ENCODE results near the gene MTA1. TPM values are rescaled to one million over a fixed set of nuclear protein-coding genes. Genes with fewer than 3 reads are reported as not detected.

Gene MTA1
- total RNA-seq, 1 donor from 2014 or later, result 201 TPM

DNA sequence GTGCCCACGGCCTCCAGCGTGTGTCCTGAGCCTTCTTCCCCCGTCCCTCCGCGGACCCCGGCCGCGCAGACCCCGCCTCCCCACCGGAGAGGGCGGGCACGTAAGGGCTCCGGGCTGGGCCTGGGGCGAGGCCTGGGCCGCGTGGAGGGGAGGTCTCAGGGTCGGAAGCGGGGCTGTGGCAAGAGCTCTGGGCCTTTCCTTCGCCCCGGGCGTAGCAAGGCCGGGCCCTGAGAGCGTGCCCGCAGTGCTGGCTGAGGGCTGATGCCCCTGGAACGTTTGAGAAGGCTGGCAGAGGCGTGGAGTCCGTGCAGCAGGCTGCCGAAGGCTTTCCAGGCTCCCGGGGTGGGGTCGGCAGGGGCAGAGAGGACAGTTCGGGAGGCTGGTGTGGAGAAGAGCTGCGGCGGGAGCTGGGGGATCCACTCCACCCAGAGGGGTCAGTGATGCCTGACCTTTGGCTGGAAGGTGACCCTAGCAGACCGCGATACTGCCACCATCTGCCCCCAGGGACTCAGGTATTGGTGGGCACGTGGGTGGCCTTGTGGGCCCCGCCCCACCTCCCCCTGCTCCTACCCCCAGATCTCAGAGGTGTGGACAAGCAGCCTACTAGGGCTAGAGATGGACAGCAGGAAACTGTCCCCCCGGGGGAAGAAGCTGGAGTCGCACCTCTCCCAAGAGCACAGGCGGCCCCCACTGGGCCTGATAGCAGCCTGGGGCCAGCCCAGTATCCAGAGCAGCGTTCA, 20.7 kb upstream of the MTA1 start:
- peak; percentile 55 for ATAC-seq
- intact Hi-C loops (cut with micrococcal nuclease), result no loop called here
- no peak for DNase-seq

DNA sequence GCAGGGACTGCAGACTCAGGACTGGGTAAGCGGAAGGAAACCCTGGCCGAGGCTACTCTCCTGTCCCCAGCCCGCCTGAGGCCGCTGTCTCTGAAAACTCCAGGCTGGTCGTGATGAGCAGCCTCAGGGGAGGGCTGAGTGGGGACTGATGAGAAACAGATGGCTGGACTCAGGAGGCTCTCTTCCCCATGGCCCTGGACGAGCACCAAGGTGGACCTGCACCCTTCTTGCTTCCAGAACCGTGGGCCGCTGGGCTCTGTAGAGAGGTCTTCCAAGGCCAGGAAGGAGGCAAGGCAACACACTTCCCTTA, 20.2 kb upstream of the MTA1 start:
- peak; percentile 2 for ATAC-seq
- intact Hi-C loops (cut with micrococcal nuclease), result no loop called here
- no peak for DNase-seq

DNA sequence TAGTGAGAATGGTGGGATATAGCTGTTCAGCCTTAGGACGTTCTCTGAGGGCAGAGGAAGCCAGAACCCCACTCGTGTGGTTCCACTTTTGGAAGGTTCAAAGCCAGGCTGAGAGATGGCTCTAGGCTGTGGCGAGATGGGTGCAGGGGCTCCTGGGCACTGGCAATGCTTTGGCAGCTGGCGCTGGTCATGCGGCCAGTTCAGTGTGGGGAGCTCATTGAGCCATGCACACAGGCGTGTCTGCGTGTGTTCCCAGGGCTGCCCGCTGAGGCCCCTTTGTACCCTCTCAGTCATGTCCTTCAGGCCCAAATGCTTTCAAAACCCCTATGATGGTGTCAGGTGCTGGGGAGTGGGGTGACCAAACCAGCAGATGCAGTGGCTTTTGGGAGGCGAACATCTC, 19.6 kb upstream of the MTA1 start:
- ATAC-seq (no peak), DNase-seq (no peak)
- intact Hi-C loops (cut with micrococcal nuclease), result no loop called here

DNA sequence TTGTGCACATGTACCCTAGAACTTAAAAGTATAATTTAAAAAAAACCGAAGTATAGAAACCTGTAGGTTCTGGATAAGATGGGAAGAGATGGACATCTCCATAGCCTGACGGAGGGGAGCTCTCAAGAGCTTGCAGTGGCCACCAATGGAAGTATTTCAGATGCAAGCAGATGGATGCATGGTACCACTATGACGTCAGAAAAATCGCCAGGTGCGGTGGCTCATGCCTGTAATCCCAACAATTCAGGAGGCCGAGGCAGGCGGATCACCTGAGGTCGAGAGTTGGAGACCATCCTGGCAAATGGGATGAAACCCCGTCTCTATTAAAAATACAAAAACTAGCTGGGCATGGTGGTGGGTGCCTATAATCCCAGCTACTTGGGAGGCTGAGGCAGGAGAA, 17.9 kb upstream of the MTA1 start:
- no peak for ATAC-seq
- intact Hi-C loops (cut with micrococcal nuclease), result no loop called here

DNA sequence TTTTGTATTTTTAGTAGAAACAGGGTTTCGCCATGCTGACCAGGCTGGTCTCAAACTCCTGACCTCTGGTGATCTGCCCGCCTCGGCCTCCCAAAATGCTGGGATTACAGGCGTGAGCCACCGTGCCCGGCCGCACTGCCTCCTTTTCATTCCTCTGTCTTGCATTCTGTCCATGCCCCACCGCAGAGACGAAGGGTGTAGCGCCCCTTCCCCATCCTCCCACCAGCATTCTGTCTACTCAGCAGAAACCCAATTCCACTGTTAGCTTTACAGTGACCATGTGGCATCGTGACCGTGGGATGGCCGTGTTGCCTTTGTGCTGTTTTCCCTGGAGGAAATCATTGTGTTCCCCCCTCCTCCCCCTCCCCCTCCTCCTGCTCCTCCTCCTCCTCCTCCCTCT, 11.0 kb upstream of the MTA1 start:
- DNase-seq (no peak), ATAC-seq (no peak)
- intact Hi-C loops (cut with micrococcal nuclease), result no loop called here

More for the DNA sequence above, 17.9 kb upstream of the MTA1 start:
- DNase-seq, result no peak

DNA sequence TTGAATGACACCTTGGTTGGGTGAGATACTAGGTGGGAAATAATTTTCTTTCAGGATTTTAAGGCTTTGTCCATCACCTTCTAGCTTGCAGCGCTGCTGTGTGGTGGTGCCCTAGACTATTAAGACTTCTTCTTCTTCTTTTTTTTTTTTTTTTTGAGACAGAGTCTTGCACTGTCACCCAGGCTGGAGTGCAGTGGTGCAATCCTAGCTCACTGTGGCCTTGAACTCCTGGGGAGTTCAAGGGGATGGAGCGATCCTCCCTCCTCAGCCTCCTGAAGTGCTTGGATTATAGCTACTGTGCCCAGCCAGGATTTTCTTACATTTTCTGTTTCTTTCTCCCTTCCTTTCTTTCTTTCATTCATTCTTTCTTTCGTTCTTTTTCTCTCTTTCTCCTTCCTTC, 10.3 kb upstream of the MTA1 start:
- DNase-seq, result no peak
- intact Hi-C loops (cut with micrococcal nuclease), result no loop called here
- ATAC-seq, result no peak

DNA sequence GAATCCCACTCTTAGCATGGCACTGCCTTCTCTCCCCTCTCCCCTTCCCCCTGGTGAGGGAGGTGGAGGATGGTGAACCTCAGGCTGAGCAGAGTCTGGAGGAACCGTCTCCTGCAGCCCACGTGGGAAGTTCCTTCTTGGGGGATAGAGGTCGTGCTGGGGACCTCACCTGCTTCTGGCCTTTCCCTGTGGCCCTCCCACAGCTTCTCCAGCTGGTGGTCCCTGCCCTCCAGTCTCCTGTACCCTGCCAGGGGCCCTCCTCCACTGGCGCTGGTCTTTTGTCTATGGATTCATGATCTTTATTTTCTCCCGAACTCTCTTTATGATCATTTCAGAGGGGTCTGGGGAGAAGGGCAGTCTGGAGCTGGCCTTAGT, 9.0 kb upstream of the MTA1 start:
- ATAC-seq (no peak), DNase-seq (no peak)
- intact Hi-C loops (cut with micrococcal nuclease), result no loop called here

DNA sequence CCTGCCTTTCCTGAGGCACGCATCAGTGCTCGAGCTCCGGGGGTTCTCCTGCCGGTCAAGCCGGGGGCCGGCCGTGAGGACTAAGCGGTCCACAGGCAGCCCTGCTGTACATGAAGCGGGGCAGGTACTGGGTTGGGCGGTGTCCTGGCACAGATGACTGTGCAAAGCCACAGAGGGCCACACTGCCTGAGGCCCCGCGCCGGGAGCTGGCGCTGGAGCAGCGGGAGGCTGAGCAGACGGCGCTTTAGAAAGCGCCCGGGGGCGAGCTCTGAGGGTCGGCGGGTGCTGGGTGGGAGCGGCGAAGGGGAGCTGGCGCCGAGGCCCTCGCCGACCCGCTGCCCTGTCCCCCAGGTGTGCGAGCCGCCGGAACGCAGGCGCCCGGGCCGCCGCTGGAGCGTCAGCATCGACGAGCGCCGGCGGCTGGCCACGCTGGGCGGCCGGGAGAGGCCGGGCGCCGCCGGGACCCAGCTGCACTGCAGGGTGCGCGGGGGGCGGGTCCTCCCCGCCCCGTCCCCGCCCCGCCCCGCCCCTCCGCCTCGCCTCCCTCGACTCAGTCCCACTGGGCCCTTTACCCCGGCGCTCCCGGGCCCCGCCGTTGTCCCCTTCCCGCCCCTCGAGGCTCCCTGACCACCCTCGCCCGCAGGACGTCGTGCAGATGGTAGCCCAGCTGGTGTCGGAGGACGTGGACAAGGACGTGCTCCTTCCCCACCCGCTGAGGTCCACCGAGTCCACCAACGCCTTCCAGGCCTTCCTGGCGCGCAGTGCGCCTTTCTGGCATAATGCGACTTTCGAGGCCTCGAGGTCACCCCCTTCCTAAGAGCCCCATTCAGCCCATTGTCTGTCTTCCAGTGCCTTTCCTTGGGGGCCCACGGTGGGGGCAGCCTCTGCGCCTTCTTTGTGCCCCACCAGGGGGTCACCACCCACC, 8.3 kb upstream of the MTA1 start:
- peak; percentile 75 for DNase-seq
- intact Hi-C loops (cut with micrococcal nuclease), result no loop called here
- peak; percentile 55 for ATAC-seq

DNA sequence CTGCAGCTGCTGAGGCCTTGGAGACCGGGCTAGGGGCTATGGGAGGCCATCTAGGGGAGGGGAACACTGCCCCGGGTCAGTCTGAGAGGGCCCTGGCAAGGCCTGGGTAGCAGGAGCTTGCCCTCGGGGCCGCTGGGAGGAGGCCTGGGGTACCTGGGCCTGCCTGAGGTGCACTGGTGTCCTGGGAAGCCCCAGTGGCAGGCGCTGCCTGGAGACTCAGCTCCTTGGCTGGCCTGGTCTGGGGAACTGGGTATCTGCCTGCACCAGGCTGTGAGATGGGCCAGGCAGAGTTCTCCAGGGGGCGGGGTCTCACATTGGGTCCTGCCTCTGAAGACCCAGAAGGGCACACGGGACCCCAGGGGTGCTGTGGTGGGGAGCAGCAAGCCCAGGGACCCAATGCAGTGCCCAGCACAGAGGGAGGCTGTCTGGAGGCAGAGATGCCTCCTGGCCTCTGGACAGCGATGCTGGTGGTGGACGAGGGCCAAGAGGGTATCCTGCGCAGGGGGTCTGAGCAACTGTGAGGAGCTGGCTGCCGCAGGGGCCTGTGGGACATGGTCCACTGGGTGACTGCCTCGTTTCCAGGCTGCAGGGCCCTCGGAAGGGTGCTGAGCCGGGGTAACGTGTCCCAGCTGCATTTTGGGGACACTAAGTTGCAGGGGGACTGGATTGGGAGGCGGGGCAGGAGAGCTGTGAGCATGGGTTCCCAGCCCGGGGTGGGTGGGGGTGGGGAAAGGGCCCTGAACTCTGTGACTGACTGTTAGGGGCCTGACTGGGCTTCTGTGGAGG, 7.4 kb upstream of the MTA1 start:
- DNase-seq (no peak), ATAC-seq (no peak)
- intact Hi-C loops (cut with micrococcal nuclease), result no loop called here

DNA sequence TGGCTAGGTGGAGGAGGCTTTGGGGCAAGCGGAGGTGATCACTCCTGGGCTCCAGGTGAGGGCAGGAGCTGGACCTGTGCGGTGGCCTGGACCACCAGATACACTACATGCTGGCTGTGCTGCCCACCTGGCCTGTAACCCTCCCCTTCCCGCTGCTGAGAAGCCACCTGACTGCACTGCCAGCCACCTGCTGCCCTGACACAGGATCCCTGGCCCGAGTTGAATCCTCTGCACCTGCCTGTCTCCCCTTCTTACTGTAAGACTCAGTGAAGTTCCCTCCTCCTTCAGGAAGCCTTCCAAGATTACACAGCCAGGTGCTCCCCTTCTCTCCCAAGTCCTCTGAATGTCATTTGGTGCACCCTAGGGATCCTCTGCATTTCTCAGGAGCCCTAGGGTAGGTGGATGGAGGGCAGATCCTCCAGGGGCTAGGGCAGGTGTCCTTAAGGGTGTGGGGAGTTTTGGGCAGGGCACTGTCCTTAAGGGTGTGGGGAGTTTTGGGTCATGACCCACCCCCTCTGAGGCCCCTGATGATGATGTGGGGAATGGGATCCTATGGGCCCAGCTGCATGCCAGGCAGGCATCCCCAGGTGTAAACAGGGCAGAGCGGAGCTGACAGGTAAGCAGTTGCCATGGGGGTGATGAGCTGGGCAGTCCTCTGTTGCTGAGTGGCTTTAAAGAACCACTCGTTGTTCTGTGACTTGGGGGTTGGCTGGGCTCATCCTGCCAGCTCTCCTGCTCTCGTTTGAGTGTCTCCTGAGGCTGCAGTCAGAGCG, 6.7 kb upstream of the MTA1 start:
- intact Hi-C loops (cut with micrococcal nuclease), result no loop called here
- ATAC-seq (no peak), DNase-seq (no peak)

DNA sequence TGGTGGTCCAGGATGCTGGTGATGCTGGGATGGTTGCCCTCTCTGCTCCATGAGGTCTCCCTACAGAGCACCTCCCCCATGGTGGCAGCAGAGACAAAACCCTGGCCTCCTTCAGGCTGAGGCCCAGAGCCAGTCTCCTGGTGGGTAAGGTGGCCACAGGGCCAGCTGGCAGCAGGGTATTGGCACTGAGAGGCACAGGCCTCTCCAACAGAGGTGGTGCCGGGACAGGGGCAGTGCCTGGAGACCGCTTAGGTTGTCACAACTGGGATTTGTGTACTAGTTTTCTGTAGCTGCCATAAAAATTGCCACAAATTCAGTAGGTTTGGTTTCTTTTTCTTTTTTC, 6.1 kb upstream of the MTA1 start:
- ATAC-seq, result peak; percentile 13
- intact Hi-C loops (cut with micrococcal nuclease), result no loop called here

DNA sequence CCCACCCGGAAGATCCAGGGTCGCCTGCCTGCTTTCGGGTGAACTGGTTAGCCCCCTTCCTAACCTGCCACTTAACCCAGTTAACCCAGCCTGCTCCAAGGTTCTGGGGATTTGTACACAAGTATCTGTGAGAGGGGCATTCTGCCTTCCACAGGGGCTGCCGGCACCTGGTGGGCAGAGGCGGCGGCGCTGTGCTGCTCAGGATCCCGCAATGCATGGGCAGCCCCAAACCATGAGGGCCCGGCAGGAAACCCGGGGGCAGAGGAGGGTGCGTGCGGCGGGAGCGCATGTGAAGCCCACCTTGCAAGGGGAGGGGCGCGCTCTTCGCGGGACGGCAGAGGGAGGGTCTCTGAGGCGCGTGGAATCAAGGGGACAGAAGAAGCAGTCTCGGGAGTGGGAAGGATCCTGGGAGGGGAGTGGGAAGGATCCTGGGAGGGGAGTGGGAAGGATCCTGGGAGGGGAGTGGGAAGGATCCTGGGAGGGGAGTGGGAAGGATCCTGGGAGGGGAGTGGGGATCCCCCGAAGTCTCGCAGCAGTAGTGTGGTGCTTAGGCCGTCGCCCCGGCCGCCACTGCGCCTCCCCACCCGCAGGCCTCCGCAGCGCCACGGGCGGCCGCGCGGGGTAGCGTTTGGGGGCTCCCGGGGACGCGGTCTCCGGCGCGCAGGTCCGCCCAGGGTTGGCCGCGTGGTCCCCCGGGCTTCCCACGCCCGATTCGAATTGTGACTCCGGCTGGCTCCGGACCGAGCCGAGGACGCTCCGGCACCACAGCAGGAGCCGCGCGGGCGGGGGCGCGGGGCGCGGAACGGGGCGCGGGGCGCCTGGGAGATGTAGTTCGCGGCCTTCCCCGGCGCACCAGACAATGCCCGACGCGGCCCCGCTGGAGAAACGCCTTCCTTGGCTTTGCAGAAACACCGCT, 4.9 kb upstream of the MTA1 start:
- ATAC-seq, result peak; percentile 87
- intact Hi-C loops (cut with micrococcal nuclease), result no loop called here

More for the DNA sequence above, 6.1 kb upstream of the MTA1 start:
- peak; percentile 62 for DNase-seq

DNA sequence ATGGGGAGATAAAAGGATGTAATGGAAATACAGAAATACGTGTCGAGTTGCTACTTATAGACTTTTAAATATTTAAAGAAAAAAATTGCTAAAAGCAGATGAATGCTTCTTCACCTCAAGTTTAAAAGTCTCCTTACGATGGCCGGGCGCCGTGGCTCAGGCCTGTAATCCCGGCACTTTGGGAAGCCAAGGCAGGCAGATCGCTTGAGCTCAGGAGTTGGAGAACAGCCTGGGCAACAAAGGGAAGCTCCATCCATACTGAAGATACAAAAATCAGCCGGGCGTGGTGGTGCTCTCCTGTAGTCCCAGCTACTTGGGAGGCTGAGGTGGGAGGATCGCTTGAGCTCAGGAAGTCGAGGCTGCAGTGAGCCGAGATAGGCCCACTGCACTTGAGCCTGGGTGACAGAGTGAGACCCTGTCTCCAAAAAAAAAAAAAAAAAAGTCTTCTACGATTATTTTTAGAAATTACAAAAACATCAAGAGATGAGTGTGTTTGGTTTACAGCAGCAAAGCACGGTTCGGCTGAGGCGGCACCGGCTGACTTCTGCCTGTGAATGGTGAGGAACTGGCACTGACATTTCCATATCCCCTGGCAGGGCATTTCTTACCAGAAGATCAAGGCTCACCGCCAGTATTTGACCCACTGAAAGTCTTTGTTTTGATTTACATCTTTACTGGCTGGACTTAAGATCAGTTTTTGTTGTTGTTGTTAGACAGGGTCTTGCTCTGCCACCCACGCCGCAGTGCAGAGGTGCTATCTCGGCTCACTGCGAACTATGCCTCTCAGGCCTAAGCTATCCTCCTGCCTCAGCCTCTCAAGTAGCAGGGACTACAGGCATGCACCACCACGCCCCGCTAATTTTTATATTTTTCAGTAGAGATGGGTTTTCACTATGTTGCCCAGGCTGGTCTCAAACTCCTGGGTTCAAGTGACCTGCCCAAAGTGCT, 3.9 kb upstream of the MTA1 start:
- intact Hi-C loops (cut with micrococcal nuclease), result no loop called here

More for the DNA sequence above, 4.9 kb upstream of the MTA1 start:
- peak; percentile 91 for DNase-seq

DNA sequence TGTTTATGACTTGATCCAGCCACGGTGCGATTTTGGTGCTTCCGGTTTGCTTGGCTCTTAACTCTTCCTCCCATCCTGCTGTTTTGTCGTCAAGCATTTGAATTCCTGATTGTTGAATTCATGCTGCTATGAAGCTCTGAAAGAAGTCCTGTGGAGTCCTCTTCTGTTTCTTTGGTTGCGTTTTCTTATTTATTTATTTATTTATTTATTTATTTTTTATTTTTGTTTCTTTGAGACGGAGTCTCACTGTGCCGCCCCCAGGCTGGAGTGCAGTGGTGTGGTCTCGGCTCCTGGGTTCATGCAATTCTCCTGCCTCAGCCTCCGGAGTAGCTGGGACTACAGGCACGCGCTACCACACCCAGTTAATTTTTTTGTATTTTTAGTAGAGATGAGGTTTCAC, 3.0 kb upstream of the MTA1 start:
- intact Hi-C loops (cut with micrococcal nuclease), result no loop called here
- no peak for ATAC-seq
- DNase-seq, result no peak

More for the DNA sequence above, 3.9 kb upstream of the MTA1 start:
- ATAC-seq, result no peak
- no peak for DNase-seq

DNA sequence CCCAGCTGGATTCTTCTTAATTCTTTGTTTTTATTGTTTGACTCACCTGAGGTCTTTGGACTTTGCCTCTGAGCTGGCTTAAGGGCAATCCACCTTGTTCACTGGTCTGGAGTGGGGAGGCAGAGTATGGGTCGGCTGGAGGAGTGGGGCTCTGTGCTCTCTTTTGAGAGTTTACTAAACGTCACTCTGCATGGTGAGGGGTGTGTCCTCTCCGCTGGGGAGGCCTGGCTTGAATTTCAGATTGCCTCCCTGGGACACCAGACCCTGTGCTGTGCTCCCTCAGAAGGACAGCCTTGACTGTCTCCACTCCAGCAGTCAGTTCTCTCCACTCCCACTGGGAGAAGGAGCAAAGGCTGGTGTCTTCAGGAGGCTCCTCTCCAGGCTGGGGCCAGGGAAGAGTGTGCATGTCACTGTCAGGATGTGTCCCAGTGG, 1.9 kb upstream of the MTA1 start:
- no peak for ATAC-seq
- DNase-seq, result no peak
- intact Hi-C loops (cut with micrococcal nuclease), result no loop called here

DNA sequence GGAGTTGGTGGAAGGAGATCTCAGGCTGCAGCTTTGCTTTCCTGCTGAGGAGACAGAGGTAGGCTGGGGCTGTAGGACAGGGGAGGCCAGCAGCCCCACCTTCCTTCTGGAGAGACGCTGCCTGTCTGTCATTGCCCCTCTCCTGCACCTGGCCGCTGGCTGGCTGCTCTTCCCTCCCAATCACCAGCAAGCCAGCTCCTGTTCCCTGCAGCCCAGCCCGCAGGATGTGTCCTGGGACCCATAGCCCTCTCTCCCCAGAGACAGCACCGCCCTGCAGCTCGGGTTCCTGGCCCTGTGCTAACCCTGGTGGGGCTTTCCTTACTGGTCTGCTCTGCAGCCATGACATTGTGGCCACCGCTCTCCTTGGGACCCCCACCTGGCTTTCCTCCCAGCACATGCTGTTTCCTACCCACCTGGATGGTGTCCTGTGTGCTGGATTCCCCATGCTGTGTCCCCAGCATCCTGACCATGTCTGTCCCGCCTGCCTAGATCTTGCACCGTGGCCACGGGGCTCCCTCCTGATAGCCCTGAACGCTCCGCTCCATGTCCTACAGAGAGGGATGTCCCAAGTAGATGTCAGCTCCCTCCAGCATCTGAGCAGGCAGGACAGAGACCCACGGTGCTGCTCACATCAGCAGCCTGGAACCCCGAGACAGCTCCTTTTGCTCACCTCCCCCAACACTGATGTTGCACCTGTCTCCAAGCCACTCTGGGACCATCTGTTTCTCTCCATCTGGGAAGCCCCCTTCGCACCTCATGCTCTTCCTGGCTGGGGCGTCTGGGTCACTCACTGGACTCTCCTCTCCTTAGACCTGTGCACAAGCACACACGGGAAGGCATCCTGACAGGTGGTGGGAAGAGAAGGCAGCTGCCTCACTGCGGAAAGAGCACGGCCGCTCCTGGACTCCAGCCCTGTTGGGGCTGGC, 1.1 kb upstream of the MTA1 start:
- intact Hi-C loops (cut with micrococcal nuclease), result no loop called here
- DNase-seq (no peak), ATAC-seq (no peak)

All from left ventricle myocardium superior (tissue), 1 donor.